ENCODE data around the gene PPARD.

Gene PPARD

DNA sequence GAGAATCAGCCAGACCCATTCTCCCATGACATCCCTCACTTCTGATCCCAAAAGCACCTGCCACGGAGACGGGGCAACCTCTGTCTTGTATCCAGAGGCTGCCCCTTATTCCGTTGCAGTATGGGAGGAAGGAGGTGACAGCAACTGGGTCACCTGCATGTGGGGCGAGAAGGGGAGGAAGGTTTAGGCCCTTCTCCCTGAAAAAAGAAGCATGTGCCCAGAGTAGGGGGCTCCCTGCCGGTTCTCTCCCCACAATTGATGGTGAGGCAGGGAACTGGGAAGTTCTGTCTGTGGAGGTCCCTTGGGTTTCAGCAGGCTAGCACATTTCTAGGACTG lies 60.5 kb downstream of the PPARD start:
- POLR2A ChIA-PET: no interaction called here
- CTCF ChIA-PET: no interaction called here
- no peak for DNase-seq (ENCODE audit: extremely low spot score)
- no peak for TF ChIP-seq SP1 (IDR thresholded peaks at IDR 0.05)
- TF ChIP-seq ZNF384 (IDR thresholded peaks at IDR 0.05): no peak
- no peak for TF ChIP-seq BHLHE40 (IDR thresholded peaks at IDR 0.05; ENCODE audit: borderline replicate concordance)
- no peak for TF ChIP-seq HDGF (IDR thresholded peaks at IDR 0.05; ENCODE audit: borderline replicate concordance)
- TF ChIP-seq ARNT (IDR thresholded peaks at IDR 0.05): no peak
- TF ChIP-seq TARDBP (IDR thresholded peaks at IDR 0.05): no peak
- no peak for TF ChIP-seq FOXA1 (IDR thresholded peaks at IDR 0.05)
- TF ChIP-seq, protein P1, sequence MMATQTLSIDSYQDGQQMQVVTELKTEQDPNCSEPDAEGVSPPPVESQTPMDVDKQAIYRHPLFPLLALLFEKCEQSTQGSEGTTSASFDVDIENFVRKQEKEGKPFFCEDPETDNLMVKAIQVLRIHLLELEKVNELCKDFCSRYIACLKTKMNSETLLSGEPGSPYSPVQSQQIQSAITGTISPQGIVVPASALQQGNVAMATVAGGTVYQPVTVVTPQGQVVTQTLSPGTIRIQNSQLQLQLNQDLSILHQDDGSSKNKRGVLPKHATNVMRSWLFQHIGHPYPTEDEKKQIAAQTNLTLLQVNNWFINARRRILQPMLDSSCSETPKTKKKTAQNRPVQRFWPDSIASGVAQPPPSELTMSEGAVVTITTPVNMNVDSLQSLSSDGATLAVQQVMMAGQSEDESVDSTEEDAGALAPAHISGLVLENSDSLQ (IDR thresholded peaks at IDR 0.05): no peak
- TF ChIP-seq CTBP1 (IDR thresholded peaks at IDR 0.05; ENCODE audit: borderline replicate concordance): no peak
- TF ChIP-seq FOXK2 (IDR thresholded peaks at IDR 0.05): no peak
- TF ChIP-seq ELF4 (IDR thresholded peaks at IDR 0.05): no peak
- TF ChIP-seq LEF1 (IDR thresholded peaks at IDR 0.05; ENCODE audit: borderline replicate concordance): no peak

DNA sequence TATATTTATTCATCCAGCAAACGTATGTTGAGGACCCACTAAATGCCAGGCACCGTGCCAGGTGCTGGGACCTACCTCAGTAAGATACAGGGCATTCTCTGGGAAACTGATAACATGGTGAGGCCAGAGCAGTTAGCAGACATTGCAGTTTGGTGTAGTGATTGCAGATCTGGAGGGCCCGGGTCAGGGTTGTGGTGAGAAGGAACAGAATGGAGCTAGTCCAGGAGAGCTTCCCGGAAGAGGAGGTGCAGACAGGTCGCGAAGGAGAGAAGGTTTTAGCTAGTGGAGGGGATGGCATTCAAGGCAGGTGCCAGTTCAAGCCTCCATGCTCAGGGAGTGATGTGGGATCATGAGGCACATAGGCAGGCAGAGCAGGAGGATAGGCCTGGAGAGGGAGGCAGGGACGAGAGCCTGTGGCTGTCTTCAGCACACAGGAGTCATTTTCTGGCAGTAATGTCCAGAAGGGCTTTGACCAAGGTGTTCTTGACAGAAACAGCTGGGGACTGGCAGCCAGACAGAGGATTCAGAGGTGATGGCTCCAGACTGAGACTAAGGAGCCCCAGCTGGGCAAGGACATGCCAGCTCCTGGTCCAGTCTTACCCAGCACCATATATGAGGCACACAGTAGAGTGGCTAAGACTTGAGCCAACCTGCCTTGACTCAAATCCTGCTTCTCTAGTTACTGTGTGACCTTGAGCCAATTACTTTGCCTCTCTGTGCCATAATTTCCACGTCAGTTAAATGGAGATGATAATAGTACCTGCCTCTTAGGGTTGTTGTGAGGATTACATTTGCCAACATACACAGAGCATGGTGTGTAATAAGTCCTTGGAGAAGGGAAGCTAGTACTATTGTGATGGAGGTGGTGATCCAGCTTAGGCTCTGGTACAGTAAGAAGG lies 61.4 kb downstream of the PPARD start:
- CTCF ChIA-PET: interaction anchor here (0.7 kb wide), 1 partner anchor 8 kb away, joined by 5 read pairs; no protein-coding TSS in a partner anchor
- POLR2A ChIA-PET: no interaction called here
- DNase-seq (ENCODE audit: extremely low spot score): no peak
- TF ChIP-seq CTBP1 (IDR thresholded peaks at IDR 0.05; ENCODE audit: borderline replicate concordance): no peak
- TF ChIP-seq NFRKB (IDR thresholded peaks at IDR 0.05): no peak
- no peak for TF ChIP-seq FOXK2 (IDR thresholded peaks at IDR 0.05)
- no peak for TF ChIP-seq ELF4 (IDR thresholded peaks at IDR 0.05)
- TF ChIP-seq FOXA1 (IDR thresholded peaks at IDR 0.05): no peak
- TF ChIP-seq HDGF (IDR thresholded peaks at IDR 0.05; ENCODE audit: borderline replicate concordance): no peak
- no peak for TF ChIP-seq ARNT (IDR thresholded peaks at IDR 0.05)
- TF ChIP-seq ZNF384 (IDR thresholded peaks at IDR 0.05): no peak
- no peak for TF ChIP-seq LEF1 (IDR thresholded peaks at IDR 0.05; ENCODE audit: borderline replicate concordance)
- no peak for TF ChIP-seq TARDBP (IDR thresholded peaks at IDR 0.05)

DNA sequence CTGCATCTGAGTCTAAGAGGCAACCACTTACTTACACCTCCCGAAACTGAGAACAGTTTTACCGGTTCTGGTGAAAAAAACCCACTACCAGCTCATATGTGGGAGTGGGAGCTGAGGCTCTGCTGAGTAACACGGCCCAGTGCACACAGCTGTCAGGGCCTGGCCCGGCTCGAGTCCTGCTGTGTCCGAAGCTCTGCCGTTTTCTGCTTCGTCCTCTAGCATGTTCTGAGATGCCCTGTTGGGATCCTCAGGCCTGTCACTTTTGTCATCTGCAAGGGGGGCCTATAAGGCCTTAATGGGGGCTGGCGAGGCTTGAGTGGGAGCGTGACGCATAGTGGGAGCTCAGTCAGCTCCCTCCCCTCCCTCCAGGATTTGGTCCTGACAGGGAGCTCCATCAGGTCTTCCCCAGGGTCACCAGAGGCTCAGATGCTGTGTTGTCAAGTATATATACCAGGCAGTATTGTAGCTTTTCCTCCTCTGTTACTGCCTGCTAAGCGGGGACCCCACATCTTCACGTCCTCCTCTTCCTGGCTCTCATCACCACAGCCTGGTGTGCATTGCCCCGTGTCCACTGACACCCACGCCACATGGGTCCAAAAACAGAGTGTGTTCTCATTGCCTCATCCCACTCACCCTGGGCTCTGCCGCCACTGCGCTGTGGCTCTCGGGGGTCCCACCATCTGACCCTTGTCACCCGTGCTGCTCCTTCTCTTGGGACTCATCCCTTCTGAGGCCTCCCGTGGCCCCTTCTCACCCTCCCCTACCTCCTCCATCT lies 64.5 kb downstream of the PPARD start:
- POLR2A ChIA-PET: no interaction called here

GRCh38 chr6:35409245-35409644 lies 66.9 kb downstream of the PPARD start:
- no peak for TF ChIP-seq FOXM1 (IDR thresholded peaks at IDR 0.05; ENCODE audit: borderline replicate concordance)
- no peak for TF ChIP-seq L3MBTL2 (conservative IDR thresholded peaks at IDR 0.05)
- no peak for TF ChIP-seq FOXA1 (IDR thresholded peaks at IDR 0.05)
- no peak for TF ChIP-seq ELF4 (IDR thresholded peaks at IDR 0.05)
- TF ChIP-seq, protein P1 (IDR thresholded peaks at IDR 0.05): no peak
- TF ChIP-seq SP1 (IDR thresholded peaks at IDR 0.05): no peak
- TF ChIP-seq SUZ12 (IDR thresholded peaks at IDR 0.05): no peak
- TF ChIP-seq NFRKB (IDR thresholded peaks at IDR 0.05): no peak
- TF ChIP-seq ZNF384 (IDR thresholded peaks at IDR 0.05): no peak
- no peak for TF ChIP-seq FOXK2 (IDR thresholded peaks at IDR 0.05)
- TF ChIP-seq ARNT (IDR thresholded peaks at IDR 0.05): no peak
- no peak for TF ChIP-seq LEF1 (IDR thresholded peaks at IDR 0.05; ENCODE audit: borderline replicate concordance)
- no peak for TF ChIP-seq TARDBP (IDR thresholded peaks at IDR 0.05)
- no peak for TF ChIP-seq CTBP1 (IDR thresholded peaks at IDR 0.05; ENCODE audit: borderline replicate concordance)
- no peak for TF ChIP-seq HDGF (IDR thresholded peaks at IDR 0.05; ENCODE audit: borderline replicate concordance)
- no peak for TF ChIP-seq BHLHE40 (IDR thresholded peaks at IDR 0.05; ENCODE audit: borderline replicate concordance)
- no peak for DNase-seq (ENCODE audit: extremely low spot score)
- ChIA-PET CTCF (no interaction called here), POLR2A (no interaction called here)

More for the DNA sequence above, 64.5 kb downstream of the PPARD start:
- CTCF ChIA-PET: interaction anchor here (1.0 kb wide), 1 partner anchor 8 kb away, joined by 4 read pairs; no protein-coding TSS in a partner anchor
- TF ChIP-seq SUZ12 (IDR thresholded peaks at IDR 0.05) (no peak), L3MBTL2 (conservative IDR thresholded peaks at IDR 0.05) (no peak), ARNT (IDR thresholded peaks at IDR 0.05) (no peak)
- DNase-seq (ENCODE audit: extremely low spot score): no peak

GRCh38 chr6:35410131-35410530 lies 67.8 kb downstream of the PPARD start:
- no peak for TF ChIP-seq ZNF384 (IDR thresholded peaks at IDR 0.05)
- no peak for TF ChIP-seq TARDBP (IDR thresholded peaks at IDR 0.05)
- TF ChIP-seq BHLHE40 (IDR thresholded peaks at IDR 0.05; ENCODE audit: borderline replicate concordance): no peak
- TF ChIP-seq ELF4 (IDR thresholded peaks at IDR 0.05): no peak
- no peak for TF ChIP-seq SUZ12 (IDR thresholded peaks at IDR 0.05)
- TF ChIP-seq L3MBTL2 (conservative IDR thresholded peaks at IDR 0.05): no peak
- no peak for TF ChIP-seq FOXA1 (IDR thresholded peaks at IDR 0.05)
- no peak for TF ChIP-seq HDGF (IDR thresholded peaks at IDR 0.05; ENCODE audit: borderline replicate concordance)
- TF ChIP-seq CTBP1 (IDR thresholded peaks at IDR 0.05; ENCODE audit: borderline replicate concordance): no peak
- no peak for TF ChIP-seq NFRKB (IDR thresholded peaks at IDR 0.05)
- no peak for TF ChIP-seq LEF1 (IDR thresholded peaks at IDR 0.05; ENCODE audit: borderline replicate concordance)
- no peak for TF ChIP-seq FOXK2 (IDR thresholded peaks at IDR 0.05)
- TF ChIP-seq, protein P1 (IDR thresholded peaks at IDR 0.05): no peak
- TF ChIP-seq SP1 (IDR thresholded peaks at IDR 0.05): no peak
- ChIA-PET POLR2A (no interaction called here), CTCF (no interaction called here)

More at GRCh38 chr6:35410131-35410530, 67.8 kb downstream of the PPARD start:
- DNase-seq (ENCODE audit: extremely low spot score): no peak
